PC-9 (cell line): ENCODE measurements around the gene CACNG7. TPM values are rescaled to one million over a fixed set of nuclear protein-coding genes. Genes with fewer than 3 reads are reported as not detected.

Source experiments
- BruUV-seq: library from RNA; stranded (reverse); fragments of 400-500 nt; replicated peaks from 2 replicates; lab custom pipeline; 2021; lab: Mats Ljungman, UMichigan
- CTCF ChIA-PET: fragments of 300-600 bp; sonication (Branson Sonifier 250); formaldehyde crosslinking; loops from one replicate; lab custom pipeline; 2022; ENCODE audit warnings: antibody characterized with exemption; lab: Charles Lee
- POLR2A ChIA-PET: fragments of 300-600 bp; sonication (Branson Sonifier 250); formaldehyde crosslinking; loops from one replicate; lab custom pipeline; 2022; ENCODE audit warnings: antibody characterized with exemption; ENCODE audit not compliant: unreplicated experiment; lab: Charles Lee
- DNase-seq, 2 experiments: peaks; one replicate each; pipeline versions ENCODE4 v3.0.0 to v3.0.0-alpha.2; 2015 to 2022; ENCODE audit warnings: mixed read lengths in 1 of 2
- H2AFZ ChIP-seq: fragments of 200-600 bp; sonication (generic); 2 replicates; pipeline ENCODE4 v1.8.1; 2017; ENCODE audit warnings: antibody characterized with exemption
- H3F3A ChIP-seq: fragments of 200-600 bp; sonication (generic); 2 replicates; pipeline ENCODE4 v1.8.1; 2017; ENCODE audit warnings: antibody characterized with exemption, mild to moderate bottlenecking, low read depth; ENCODE audit not compliant: insufficient read depth
- H3K27ac ChIP-seq: fragments of 200-600 bp; sonication (generic); 2 replicates; pipeline ENCODE4 v1.6.1; 2016; ENCODE audit warnings: mixed run types
- H3K27me3 ChIP-seq: fragments of 200-600 bp; sonication (generic); 2 replicates; pipeline ENCODE4 v1.6.1; 2016; ENCODE audit warnings: low read depth, mixed run types; ENCODE audit not compliant: insufficient read depth
- H3K36me3 ChIP-seq: fragments of 200-600 bp; sonication (generic); 2 replicates; pipeline ENCODE4 v1.6.1; 2016; ENCODE audit warnings: low read depth, mixed run types
- H3K4me1 ChIP-seq: fragments of 200-600 bp; sonication (generic); replicated peaks from 2 replicates; pipeline ENCODE4 v1.6.1; 2016; ENCODE audit warnings: mixed run types; ENCODE audit not compliant: insufficient read depth
- H3K4me2 ChIP-seq: fragments of 200-600 bp; sonication (generic); 2 replicates; pipeline ENCODE4 v1.6.1; 2017; ENCODE audit warnings: mixed run types
- H3K4me3 ChIP-seq: fragments of 200-600 bp; sonication (generic); 2 replicates; pipeline ENCODE4 v1.6.1; 2016; ENCODE audit warnings: mixed run types
- H3K79me2 ChIP-seq: fragments of 200-600 bp; sonication (generic); 2 replicates; pipeline ENCODE4 v1.6.1; 2017; ENCODE audit warnings: low read depth, mixed run types
- H3K9me2 ChIP-seq: fragments of 200-600 bp; sonication (generic); 2 replicates; pipeline ENCODE4 v1.8.1; 2017; ENCODE audit warnings: mild to moderate bottlenecking; ENCODE audit not compliant: insufficient read depth
- H3K9me3 ChIP-seq: fragments of 200-600 bp; sonication (generic); 2 replicates; pipeline ENCODE4 v1.8.1; 2016; ENCODE audit warnings: low read depth; ENCODE audit not compliant: insufficient read depth
- H4K20me1 ChIP-seq: fragments of 200-600 bp; sonication (generic); 2 replicates; pipeline ENCODE4 v1.8.1; 2017; ENCODE audit not compliant: insufficient read depth
- EZH2 ChIP-seq: fragments of 200-600 bp; sonication (generic); IDR thresholded peaks from 2 replicates; pipeline ENCODE4 v1.8.0; 2017; ENCODE audit warnings: antibody characterized with exemption, low read depth
- intact Hi-C: fragments of 100-400 bp; cut with micrococcal nuclease; formaldehyde crosslinking; loops from one replicate; pipeline ENCODE4 v1.10.0; 2022; ENCODE audit not compliant: unreplicated experiment
- total RNA-seq: library from RNA; stranded (reverse); gene quantifications from 2 replicates; pipeline ENCODE4 v1.2.3, GENCODE V29; 2021
- TF ChIP-seq, protein P1 (sequence below): fragments of 200-600 bp; sonication (generic); conservative IDR thresholded peaks from 2 replicates; pipeline ENCODE4 v1.6.1; 2017; ENCODE audit warnings: mixed run types, antibody characterized with exemption, mild to moderate bottlenecking, moderate library complexity

CACNG7 gene
- total RNA-seq, 1 experiment from 2014 or later, result not detected

DNA sequence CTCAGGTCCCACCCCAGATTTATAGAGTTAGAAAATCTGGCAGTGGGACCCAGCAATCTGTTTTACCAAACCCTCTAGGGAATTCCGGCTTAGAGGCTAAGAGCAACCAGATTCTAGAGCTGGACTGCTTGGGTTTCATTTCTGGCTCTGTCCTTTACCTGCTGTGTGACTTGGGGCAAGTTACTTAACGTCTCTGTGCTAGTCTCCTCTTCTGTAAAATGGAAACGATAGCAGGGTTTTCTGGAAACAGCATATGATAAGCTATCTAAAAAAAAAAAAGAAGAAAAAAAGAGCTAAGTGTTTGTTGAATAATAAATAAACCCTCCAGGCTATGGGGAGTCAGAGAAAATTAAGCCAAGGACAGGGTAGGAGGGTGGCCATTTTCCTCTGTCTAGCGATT is 11.6 kb upstream of the CACNG7 start:
- BruUV-seq, result no TSS peak
- no peak overlapping the region for H3K27ac ChIP-seq

DNA sequence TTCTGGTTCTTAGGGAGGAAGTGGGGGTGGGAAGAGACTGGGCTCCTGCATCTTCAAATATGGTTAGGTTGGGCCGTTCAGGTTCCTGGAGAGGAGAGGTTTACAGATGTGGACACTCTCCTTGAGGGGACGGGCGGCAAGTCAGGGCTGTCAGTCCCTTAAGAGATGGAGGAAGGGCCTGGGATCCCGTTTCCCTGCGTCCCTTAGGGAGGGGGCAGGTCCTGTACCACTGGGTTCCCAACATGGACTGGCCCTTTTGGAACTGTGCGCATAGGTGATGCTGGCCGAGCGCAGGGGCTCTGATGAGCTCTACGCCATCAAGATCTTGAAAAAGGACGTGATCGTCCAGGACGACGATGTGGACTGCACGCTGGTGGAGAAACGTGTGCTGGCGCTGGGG is 10.9 kb upstream of the CACNG7 start:
- Histone ChIP-seq H3K79me2 (no peaks in the 10 kb centered on the region), H4K20me1 (no peaks in the 10 kb centered on the region), H3K4me3 (no peak overlapping the region), H3K27ac (no peak overlapping the region), H3K36me3 (no peaks in the 10 kb centered on the region), H3K9me2 (no peaks in the 10 kb centered on the region), H3K4me1 (peaks cover 14% of the 10 kb centered on the region), H3K4me2 (no peak overlapping the region), H3K9me3 (no peaks in the 10 kb centered on the region), H3F3A (peaks cover 12% of the 10 kb centered on the region), H3K27me3 (no peaks in the 10 kb centered on the region), H2AFZ (no peak overlapping the region)
- DNase-seq, result no peak
- intact Hi-C loops, result no loop called here
- ChIA-PET CTCF (interaction anchor here (0.6 kb wide), 1 partner anchor 181 kb away, joined by 4 read pairs; no protein-coding TSS in a partner anchor), POLR2A (no interaction called here)
- no TSS peak for BruUV-seq
- TF ChIP-seq, protein P1, sequence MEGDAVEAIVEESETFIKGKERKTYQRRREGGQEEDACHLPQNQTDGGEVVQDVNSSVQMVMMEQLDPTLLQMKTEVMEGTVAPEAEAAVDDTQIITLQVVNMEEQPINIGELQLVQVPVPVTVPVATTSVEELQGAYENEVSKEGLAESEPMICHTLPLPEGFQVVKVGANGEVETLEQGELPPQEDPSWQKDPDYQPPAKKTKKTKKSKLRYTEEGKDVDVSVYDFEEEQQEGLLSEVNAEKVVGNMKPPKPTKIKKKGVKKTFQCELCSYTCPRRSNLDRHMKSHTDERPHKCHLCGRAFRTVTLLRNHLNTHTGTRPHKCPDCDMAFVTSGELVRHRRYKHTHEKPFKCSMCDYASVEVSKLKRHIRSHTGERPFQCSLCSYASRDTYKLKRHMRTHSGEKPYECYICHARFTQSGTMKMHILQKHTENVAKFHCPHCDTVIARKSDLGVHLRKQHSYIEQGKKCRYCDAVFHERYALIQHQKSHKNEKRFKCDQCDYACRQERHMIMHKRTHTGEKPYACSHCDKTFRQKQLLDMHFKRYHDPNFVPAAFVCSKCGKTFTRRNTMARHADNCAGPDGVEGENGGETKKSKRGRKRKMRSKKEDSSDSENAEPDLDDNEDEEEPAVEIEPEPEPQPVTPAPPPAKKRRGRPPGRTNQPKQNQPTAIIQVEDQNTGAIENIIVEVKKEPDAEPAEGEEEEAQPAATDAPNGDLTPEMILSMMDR, result no peak
- TF ChIP-seq EZH2, result no peak

More for the DNA sequence above, 11.6 kb upstream of the CACNG7 start:
- Histone ChIP-seq H2AFZ (no peak overlapping the region), H3K4me2 (no peak overlapping the region), H3K36me3 (no peaks in the 10 kb centered on the region), H3K9me2 (no peaks in the 10 kb centered on the region), H3K4me3 (no peak overlapping the region), H4K20me1 (no peaks in the 10 kb centered on the region), H3K4me1 (peaks cover 14% of the 10 kb centered on the region), H3F3A (peaks cover 12% of the 10 kb centered on the region), H3K27me3 (no peaks in the 10 kb centered on the region), H3K9me3 (no peaks in the 10 kb centered on the region), H3K79me2 (no peaks in the 10 kb centered on the region)
- intact Hi-C loops, result no loop called here
- CTCF ChIA-PET, result no interaction called here
- POLR2A ChIA-PET, result no interaction called here
- TF ChIP-seq, protein P1, result no peak
- no peak for TF ChIP-seq EZH2
- DNase-seq, result no peak

DNA sequence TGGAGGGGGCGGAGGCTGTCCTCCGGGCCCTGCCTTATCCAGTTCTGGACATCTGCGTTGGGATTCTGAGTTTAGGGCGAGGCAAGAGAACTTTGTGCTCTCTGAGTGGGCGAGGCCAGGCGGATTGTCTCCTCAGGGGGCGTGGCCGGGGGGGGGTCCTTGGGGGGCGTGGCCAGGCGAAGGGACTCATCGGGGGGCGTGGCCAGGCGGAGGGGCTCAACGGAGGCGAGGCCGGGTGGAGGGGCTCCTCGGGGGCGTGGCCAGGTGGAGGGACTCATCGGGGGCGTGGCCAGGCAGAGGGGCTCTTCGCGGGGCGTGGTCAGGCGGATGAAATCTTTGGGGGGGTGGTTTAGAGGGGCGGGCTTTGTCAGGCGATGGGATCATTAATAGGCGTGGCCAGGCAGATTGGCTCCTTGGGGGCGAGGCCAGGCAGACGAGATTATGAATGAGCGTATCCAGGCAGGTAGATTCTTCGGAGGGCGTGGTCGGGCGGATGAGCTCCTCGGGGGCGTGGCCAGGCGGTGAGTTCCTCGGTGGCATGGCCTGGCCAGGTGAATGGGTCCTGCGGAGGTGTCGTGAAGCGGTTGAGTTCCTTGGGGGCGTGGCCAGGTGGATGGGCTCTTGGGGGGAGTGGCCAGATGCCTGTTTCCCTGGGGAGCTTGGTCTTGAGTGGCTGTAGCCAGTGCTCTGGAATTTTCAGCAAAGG is 10.3 kb upstream of the CACNG7 start:
- no peak overlapping the region for H3K27ac ChIP-seq
- H3F3A ChIP-seq, result peaks cover 12% of the 10 kb centered on the region
- no peaks in the 10 kb centered on the region for H3K79me2 ChIP-seq
- ChIA-PET POLR2A (interaction anchor here (0.6 kb wide), 1 partner anchor 30 kb away, joined by 3 read pairs; no protein-coding TSS in a partner anchor), CTCF (no interaction called here)
- H2AFZ ChIP-seq, result no peak overlapping the region
- DNase-seq, result no peak
- intact Hi-C loops, result no loop called here
- no peak overlapping the region for H3K4me3 ChIP-seq
- no peaks in the 10 kb centered on the region for H4K20me1 ChIP-seq
- no peaks in the 10 kb centered on the region for H3K36me3 ChIP-seq
- no peak for TF ChIP-seq EZH2
- TF ChIP-seq, protein P1, result no peak
- no peaks in the 10 kb centered on the region for H3K27me3 ChIP-seq
- H3K4me1 ChIP-seq, result peaks cover 14% of the 10 kb centered on the region
- no TSS peak for BruUV-seq
- no peak overlapping the region for H3K4me2 ChIP-seq
- H3K9me3 ChIP-seq, result no peaks in the 10 kb centered on the region
- no peaks in the 10 kb centered on the region for H3K9me2 ChIP-seq
